GM19397 (cell line): Measurements from ENCODE around the gene NTRK3.

Experiments
- ATAC-seq: cut with Tn5 transposase; IDR thresholded peaks from one replicate; pipeline ENCODE4 v1.9.1; 2021; ENCODE audit warnings: mild to moderate bottlenecking, moderate library complexity; ENCODE audit not compliant: unreplicated experiment

The NTRK3 gene

GRCh38 chr15:88012688-88013087 lies 243.9 kb downstream of the NTRK3 start:
- ATAC-seq: no peak

GRCh38 chr15:88012233-88012632 lies 244.3 kb downstream of the NTRK3 start:
- ATAC-seq: no peak

GRCh38 chr15:88011533-88011932 lies 245.0 kb downstream of the NTRK3 start:
- ATAC-seq: no peak

- ATAC-seq: no peak
Measured at GRCh38 chr15:88006146-88006545, 250.4 kb downstream of the NTRK3 start.

- ATAC-seq: no peak
Measured at GRCh38 chr15:88004399-88004798, 252.1 kb downstream of the NTRK3 start.

- ATAC-seq: no peak
Measured at GRCh38 chr15:88003541-88004327, 252.8 kb downstream of the NTRK3 start.

- ATAC-seq: no peak
Measured at GRCh38 chr15:88002706-88003105, 253.8 kb downstream of the NTRK3 start.

- ATAC-seq: no peak
Measured at GRCh38 chr15:87998630-87999029, 257.9 kb downstream of the NTRK3 start.

- ATAC-seq: no peak
Measured at GRCh38 chr15:87986776-87987175, 269.8 kb downstream of the NTRK3 start.

- no peak for ATAC-seq
Measured at GRCh38 chr15:87985451-87985850, 271.1 kb downstream of the NTRK3 start.

- no peak for ATAC-seq
Measured at GRCh38 chr15:87981969-87982368, 274.6 kb downstream of the NTRK3 start.

GRCh38 chr15:87977907-87978306 lies 278.6 kb downstream of the NTRK3 start:
- no peak for ATAC-seq

GRCh38 chr15:87976552-87976951 lies 280.0 kb downstream of the NTRK3 start:
- ATAC-seq: no peak

- ATAC-seq: no peak
Measured at GRCh38 chr15:87973501-87974215, 282.9 kb downstream of the NTRK3 start.

- no peak for ATAC-seq
Measured at GRCh38 chr15:87971076-87971475, 285.5 kb downstream of the NTRK3 start.

- no peak for ATAC-seq
Measured at GRCh38 chr15:87967951-87968350, 288.6 kb downstream of the NTRK3 start.

GRCh38 chr15:87965304-87965703 lies 291.2 kb downstream of the NTRK3 start:
- ATAC-seq: no peak

- no peak for ATAC-seq
Measured at GRCh38 chr15:87962428-87962827, 294.1 kb downstream of the NTRK3 start.

GRCh38 chr15:87961851-87962420 lies 294.6 kb downstream of the NTRK3 start:
- no peak for ATAC-seq

GRCh38 chr15:87959662-87960061 lies 296.9 kb downstream of the NTRK3 start:
- ATAC-seq: no peak

- no peak for ATAC-seq
Measured at GRCh38 chr15:87959080-87959479, 297.5 kb downstream of the NTRK3 start.

GRCh38 chr15:87955284-87955909 lies 301.1 kb downstream of the NTRK3 start:
- no peak for ATAC-seq
